Esophagus squamous epithelium (tissue), 4 donors: Measurements from ENCODE around the gene HEXIM1.

Source experiments
- POLR2A ChIP-seq, 4 donors: fragments of 450-650 bp; IDR thresholded peaks; one replicate each; pipeline ENCODE4 v1.6.1; 2017; ENCODE audit warnings: antibody characterized with exemption in 4 of 4, mild to moderate bottlenecking in 4 of 4, moderate library complexity in 3 of 4
- TF ChIP-seq, protein P1 (sequence below), 6 experiments: fragments of 450-650 bp in 4 of 6; fragments of 200-600 bp in 2 of 6; sonication (generic) in 2 of 6; IDR thresholded peaks; one replicate each; pipeline ENCODE4 v1.5.1; 2016 to 2019; ENCODE audit warnings: antibody characterized with exemption in 6 of 6, mild to moderate bottlenecking in 4 of 6, moderate library complexity in 4 of 6

GRCh38 chr17:45170280-45170930, 22.1 kb downstream of the HEXIM1 start:
- TF ChIP-seq POLR2A (IDR thresholded peaks at IDR 0.05): no peak
- TF ChIP-seq, protein P1, sequence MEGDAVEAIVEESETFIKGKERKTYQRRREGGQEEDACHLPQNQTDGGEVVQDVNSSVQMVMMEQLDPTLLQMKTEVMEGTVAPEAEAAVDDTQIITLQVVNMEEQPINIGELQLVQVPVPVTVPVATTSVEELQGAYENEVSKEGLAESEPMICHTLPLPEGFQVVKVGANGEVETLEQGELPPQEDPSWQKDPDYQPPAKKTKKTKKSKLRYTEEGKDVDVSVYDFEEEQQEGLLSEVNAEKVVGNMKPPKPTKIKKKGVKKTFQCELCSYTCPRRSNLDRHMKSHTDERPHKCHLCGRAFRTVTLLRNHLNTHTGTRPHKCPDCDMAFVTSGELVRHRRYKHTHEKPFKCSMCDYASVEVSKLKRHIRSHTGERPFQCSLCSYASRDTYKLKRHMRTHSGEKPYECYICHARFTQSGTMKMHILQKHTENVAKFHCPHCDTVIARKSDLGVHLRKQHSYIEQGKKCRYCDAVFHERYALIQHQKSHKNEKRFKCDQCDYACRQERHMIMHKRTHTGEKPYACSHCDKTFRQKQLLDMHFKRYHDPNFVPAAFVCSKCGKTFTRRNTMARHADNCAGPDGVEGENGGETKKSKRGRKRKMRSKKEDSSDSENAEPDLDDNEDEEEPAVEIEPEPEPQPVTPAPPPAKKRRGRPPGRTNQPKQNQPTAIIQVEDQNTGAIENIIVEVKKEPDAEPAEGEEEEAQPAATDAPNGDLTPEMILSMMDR (IDR thresholded peaks at IDR 0.05): no peak
